NCI-H510A (cell line): ENCODE results near the gene ROR2.
A peak's percentile ranks its signal among the peaks of the same experiment; 100 is the strongest.

Source experiments
- DNase-seq: peaks from one replicate; lab custom pipeline; 2025; lab: John Stamatoyannopoulos, UW

The ROR2 gene

DNA sequence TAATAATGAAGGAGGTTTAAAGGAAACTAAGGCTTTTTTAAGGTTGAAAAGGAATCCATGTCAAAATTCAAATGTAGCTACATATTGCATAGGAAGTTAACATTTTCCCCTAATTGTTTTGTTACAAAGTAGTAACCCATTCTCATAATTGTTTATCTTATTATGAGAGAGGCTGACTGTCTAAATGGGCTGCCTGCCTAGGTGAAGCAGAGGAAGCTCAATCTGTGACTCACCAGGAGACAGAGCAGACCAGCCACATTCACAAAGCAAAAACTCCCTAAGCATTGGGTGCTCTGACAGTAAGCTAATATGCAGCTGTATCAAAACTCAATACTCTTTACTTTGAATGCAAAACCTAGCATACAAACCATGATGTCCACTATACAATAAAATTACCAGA, 208.5 kb downstream of the ROR2 start:
- no peak for DNase-seq

DNA sequence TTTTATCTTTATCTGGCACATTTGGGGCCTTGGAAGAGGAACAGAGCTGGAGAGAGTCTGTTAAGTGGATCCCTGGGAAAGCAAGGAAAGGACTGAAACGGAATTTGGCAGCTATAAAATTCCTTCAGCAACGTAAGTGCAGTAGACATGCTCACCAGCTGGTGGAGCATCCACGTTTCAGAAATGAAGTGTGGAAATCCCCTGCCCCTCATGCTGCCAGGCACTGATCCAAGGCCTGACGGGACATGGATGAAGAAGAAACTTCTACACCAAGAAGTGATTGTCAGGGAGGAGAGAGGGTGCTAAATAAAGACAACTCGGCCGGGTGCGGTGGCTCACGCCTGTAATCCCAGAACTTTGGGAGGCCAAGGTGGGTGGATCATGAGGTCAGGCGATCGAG, 209.3 kb downstream of the ROR2 start:
- no peak for DNase-seq

DNA sequence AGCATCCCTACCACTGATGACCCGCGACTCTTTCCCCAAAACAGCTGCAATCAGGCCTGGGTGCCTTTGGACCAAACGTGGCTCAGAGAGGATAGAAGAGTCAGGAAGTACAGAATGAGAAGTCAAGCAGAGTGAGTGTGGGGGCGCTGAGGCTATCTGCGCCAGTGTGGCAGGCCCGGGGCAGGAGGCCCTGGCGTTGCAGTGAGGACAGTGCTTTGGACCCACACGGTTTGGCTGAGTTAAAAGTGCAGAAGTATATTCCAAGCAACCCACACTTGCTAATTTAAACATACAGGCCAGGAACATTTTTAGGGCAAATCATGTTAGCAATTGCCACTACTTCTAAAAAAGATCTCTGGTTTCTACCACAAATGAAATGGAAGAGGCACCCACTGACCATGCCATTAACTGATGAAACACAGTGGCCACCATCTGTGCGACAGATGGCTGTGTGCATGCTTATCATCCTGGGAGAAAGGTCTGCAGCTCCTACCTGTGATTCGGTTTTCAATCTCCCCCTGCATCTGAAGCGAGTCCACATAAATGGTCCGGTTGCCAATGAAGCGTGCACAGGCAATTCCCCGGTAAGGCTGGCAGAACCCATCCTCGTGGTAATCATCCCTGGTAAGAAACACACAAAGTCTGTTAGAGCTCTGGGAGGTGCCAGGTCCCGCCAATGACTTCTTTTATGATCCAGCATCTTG, 213.0 kb downstream of the ROR2 start:
- no peak for DNase-seq

DNA sequence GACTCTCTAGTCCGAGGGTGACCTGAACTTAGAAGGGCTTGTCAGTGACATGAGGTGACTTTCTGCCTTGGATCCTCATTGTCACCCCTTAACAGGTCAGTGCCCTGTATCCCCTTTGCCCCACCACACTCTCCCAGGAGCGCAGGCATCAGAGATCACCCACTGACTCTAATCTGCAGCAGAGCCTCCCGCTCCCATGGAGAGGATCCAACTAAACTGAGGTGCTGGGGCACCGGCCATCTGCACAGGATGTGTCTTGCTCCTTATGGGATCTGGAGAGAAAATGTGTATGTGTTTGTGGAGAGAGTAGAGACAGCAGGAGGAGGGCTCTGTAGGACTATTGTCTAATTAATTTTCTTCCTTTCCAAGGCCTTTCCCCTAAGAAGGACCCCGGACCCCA, 213.7 kb downstream of the ROR2 start:
- no peak for DNase-seq

DNA sequence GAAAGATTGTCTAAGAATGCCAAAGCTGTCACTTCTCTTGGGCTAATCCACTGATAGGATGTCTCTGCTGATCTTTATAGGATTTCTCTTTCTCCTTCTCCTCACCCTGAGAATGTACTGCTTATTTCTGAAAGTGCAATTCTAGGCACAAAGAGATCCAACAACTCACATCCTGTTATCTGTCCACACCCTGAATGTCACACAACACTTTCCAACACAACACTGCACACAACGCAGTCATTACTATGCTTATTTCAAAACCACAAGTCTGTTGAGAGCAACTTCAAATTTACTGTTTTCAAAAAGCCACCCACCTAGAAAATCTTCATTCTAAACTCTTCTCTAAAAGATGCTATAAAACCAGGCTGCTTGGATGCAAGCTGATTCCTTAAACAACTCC, 215.0 kb downstream of the ROR2 start:
- DNase-seq: no peak

DNA sequence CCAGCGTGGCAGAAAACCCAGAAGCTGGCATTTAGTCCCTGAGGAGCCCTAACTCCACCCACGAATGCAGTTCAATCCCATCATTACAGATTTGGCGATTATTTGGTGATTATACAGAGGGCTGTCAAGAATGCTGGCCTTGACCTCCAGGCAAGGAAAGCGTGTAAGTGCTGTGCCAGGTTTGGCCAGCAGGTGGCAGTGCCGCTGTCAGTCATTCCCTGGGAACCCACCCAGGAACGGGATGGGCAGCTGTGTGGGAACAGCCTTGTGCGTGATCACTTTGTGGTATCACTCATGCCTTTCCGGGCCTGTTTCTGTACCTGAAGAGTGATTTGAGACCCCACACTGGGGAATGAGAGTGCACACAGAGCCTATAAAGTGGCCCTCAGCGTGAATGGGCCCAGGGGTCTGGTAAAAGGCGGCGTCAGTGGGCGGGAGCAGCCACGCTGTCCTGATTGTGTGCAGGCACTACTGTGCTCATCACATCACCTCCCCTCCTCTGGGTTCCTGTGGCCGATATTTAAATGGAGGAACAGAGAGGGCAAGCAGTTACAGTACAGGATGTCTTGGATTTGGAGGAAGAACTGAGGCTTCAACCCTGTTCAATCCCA, 215.6 kb downstream of the ROR2 start:
- no peak for DNase-seq

DNA sequence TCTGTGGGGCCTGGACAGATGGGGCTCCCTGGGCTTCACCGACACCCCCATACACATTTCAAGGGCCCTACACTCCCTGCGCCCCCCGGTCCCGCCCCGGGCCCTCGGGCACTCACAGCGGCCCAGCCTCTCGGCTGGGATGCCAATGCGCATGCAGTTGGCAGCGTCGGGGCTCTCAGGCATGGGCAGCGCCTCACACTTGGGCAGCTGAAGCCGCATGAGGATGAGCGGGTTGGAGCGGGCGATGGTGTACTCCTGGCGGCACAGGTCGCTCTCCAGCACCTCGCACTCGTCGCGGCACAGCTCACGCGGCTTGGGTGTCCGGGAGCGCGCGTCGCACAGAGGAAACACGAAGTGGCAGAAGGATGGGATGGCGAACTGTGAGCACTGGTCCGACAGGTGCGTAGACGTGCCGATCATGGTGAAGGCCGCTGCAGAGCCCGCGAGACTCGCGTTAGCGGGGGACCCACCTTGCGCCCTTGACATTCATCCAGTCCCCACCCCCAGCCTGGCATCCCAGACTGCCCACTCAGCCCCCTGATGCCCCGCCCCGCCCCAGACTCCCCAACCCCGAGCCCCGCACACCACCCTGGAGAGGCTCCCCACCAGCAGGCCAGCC, 216.9 kb downstream of the ROR2 start:
- DNase-seq: no peak

DNA sequence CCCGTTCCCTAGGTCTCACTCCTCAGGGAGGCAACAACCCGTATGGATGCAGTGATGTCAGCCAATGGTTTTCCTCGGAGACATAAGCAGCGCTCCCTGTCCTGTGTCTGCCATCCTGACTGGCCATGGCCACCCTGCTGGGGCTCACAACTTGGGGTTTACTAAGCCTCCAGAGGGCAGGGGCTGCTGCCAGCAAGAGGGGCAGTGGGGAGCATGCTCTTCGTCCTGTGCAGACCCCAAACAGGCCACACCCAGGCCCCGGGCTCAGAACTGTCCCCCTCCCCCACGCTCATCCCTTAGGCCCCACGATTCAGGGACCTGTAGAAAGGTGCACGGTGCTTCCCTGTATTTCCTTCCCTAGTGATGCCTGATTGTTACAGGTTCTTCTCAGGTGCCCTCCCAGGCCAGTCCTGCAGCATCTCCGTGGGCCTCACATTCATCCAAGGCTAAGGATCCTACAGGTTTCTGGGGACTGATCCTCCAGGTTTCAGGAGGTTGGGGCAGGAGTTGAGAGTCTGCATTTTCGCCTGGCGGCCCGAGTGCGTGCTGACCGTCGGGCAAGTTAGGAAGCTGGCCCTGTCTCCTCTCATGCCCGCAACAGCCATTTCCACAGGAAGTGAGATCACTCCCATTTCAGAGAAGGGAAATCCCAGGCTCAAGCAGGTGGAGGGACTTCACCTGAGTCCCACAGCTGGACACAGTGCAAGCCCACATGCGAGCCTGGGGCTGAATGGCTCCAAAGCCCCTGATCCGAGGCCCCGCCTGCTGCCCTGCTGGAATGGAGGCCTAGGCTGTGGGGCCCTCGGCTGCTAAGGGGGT, 217.6 kb downstream of the ROR2 start:
- no peak for DNase-seq

DNA sequence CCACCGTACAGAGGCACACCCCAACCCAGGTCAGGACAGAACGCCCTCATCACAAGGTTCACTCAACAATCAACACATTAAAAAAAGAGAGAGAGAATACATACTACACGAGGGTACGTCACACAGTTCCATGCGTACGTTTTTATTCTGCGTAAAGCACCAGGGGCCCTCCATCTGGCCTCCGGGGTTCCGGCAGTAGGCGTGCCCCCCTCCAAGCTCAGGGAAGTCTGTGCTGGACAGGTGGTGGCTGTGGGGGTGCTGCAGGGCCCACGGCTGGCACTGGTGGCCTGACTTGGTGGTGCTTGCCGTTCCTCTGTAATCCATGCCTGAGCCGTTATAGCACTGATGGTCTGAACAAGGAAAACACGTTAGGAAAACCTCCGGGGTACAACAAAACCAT, 219.2 kb downstream of the ROR2 start:
- no peak for DNase-seq

DNA sequence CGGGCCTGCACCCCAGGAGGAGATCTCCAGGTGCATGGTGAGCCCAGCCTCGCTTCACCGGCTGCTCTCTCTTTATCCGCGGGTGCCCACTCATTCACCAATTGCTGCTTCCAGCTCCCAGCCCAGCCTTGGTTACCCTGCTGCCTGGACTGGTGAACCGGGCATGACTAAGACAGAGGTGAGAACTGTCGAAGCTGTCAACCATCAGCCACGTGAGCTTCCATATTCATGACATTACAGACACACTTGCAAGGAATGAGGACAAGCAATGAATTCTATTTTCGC, 220.5 kb downstream of the ROR2 start:
- no peak for DNase-seq

DNA sequence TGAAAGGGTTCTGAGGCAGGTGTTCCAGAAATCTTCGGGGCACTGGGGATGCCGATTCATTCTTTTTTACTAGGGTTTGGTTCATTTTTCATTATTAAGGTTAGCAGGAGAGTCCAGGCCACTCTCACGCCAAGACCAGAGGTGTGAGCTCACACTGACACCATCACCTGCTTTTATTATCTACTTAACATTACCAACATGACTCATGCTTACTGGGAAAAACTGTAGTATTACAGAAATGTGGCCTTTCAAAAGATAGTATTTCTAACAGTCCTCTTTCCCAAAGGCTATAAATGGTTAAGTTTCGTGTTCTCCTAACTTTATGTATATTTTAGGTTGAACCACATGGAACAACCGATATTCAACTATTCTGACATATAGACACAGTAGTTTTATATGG, 222.1 kb downstream of the ROR2 start:
- DNase-seq: no peak

DNA sequence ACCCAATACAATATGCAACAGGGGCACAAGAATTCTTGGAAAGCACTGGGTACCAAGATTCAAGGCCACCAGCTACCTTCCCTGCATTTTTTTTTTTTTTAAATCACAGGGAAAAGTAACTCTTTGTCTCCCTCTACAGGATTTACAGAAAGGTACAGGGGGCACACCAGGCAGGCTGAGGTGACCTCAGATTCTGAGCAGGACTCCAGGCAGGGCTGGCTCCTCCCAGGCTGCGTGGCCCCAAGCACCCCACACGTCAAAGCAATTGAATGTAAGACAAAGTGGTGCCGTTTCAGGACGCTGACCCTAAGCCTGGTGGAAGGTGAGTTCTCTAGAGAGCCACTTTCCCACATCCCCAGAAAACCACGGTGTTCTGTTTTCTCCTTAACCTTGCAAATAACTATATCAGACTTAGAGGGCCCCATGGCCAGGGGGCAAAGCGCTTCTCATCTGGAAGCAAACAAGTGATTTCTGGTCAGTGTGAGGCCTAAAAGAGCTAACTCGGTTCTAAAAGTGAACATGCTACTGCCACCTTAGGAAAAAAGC, 222.6 kb downstream of the ROR2 start:
- DNase-seq: peak; percentile 33

DNA sequence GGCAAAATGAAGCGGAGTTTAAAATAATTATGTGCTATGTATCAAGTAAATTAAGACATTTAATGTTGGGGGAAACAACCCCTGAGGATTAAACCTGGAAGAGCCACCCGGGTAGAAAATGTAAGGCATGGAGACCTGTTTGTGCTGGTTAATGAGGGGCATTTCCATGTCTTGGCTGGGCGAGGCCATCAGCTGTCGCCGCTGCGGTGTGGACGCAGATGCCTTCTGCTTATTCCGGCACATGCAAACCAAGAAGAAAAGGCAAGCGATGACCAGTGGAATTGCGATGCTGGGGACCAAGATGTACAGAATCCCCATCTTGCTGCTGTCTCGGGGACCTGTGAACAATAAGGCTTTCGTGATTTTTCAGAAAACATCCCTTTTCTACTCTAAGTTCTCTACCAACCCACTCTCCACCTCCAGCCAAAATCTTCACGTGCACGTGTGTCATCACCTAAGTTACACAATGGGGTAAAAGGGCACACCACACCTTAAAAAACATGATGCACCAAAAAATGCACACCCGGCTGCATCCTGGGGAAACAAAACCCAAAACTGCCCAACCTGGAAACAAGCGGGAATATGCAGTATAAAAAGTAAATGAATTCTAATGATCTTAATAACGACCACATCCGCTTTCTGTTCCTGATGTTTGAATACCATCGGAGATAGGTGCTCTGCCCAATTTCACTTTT, 223.5 kb downstream of the ROR2 start:
- DNase-seq: no peak

DNA sequence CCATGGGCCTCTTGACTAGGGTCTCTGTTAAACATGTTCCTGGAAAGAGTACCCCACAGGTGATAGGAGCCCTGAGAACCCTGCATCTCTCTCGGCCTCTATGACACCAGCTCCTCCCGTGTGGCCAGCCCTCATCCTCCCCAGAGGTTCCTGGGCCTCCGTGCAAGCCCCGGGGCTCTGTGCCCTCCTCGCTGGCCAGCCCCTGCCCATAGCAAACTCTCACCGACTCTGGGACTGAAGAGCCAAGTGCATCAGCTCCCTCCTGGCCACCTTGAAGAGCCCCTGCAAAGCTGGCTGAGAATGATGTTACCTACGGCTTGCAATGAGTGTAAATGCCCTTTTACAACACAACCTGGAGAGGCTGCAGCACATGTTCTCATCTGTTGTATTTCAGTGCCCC, 224.4 kb downstream of the ROR2 start:
- DNase-seq: no peak

DNA sequence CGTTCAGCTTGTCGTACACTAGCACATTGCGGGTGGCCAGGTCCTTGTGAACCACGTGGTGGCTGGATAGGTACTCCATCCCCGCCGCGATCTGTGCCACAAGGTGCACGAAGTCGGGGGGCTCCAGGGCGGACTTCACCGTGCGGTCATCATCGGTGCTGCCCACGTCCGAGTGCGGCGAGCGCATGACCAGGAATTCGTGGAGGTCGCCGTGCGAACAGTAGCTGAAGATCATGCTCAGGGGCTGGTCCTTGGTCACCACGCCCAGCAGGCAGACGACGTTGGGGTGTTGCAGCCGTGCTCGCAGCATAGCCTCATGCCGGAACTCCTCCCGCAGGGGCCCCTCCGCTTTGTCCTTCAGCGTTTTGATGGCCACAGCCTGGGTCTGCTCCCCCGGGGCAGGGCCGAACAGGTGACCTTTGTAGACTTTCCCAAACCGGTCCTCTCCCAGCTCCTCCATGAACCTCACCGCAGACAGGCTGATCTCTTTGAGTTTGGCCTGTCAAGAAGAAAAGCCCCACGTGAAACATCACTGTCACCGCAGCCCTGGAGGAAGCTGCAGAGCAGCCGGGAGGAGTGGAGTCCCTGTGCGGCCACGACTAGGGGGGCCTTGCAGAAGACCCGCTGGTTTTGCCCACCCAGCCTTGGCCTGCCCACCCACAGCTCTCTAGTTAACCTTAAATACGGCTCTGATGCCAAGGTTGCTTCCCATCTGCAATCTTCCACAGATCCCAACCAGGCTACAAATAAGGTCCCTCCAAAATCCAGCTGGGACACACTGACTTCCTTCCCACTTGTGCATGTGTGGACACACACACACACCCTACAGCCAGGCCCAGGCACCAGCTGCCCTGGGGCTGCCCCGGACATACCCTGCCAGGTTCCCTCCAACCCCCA, 225.2 kb downstream of the ROR2 start:
- DNase-seq: no peak

DNA sequence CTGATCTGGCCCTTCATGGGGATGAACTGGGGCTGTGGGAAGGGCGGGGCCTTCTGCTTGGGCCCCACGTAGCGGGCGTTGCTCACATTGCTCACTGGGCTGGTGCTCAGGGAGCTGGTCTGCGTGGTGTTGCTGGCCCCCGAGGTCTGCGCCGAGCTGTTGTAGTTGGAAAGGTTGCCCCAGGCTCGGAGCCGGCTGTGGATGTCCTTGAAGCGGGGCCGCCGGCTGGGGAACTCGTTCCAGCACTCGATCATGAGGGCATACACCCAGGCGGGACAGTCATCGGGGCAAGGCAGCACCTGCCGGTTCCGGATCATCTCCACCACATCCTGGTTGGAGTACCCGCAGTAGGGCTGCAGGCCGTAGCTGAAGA, 226.0 kb downstream of the ROR2 start:
- DNase-seq: no peak

DNA sequence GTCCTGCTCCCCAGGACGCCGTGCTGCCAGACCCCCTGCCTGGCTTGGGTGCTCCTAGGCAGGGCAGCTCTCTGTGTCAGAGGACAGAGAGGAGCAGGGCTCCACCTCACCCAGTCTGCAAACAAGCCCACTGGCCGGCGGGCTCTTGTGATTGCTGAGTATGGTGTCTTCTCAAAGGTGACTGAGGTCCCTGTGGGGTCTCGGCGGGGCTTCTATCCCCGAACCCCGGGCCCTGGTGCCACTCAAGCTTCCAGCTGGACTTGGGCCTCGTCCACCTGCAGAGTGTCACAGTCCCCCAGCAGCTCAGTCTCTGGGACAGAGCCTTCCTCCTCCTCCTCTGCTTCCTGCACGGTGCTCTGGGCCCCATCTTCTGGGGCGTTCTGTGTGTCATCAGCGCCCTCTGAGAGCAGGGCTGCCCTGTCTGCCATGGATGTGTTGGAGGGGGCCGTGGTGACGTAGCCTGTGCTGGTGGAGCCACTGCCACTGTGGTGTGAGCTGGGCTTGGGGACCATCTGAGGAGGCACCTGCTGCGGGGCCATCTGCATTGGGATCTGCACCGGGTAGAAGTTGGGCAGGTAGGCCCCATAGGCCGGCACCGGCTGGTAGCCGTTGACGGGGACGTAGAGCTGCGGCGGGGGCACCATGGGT, 226.5 kb downstream of the ROR2 start:
- DNase-seq: no peak

DNA sequence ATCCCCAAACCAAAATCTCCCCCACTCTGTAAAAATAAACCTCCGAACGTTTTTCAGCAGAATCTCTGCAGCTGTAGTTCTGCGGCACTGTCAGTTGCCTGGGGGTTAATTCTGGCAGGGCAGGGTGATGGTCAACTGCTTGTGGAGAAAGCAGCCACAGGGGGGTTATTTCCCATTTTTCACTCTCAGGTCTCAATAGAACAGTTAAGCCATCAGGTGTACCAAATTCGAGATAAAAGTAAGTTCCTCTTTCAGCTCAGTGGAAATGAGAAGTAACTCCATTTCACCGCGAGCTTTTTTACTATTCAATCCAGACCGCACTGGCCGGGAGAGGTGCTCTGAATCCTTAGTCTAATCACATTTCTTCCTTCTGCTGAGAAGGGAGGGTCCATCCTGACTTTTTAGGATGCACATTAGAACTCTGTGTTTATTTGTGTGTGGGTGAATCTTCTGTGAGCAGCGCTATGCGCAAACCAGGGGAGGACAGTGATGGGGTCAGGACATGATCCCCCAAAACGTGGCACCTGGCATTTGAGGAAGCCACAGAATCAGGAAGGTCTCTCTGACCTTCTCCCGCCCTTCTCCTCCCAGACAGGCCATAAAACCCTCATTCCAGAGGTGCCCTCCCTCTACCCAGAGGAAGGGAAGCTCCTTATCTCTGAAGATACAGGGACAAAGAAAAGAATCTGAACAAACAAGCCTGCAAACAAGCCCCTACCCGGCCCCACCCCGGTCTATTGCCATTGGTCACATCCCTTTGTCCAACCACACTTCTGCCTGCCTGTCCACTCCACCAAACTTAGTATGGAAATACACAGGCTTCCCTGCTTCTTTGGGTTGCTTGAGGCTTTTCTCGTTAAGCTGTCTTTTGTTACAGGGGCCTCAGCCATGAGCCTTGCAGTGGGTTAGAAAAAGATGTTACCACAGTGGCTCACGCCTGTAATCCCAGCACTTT, 229.0 kb downstream of the ROR2 start:
- no peak for DNase-seq

DNA sequence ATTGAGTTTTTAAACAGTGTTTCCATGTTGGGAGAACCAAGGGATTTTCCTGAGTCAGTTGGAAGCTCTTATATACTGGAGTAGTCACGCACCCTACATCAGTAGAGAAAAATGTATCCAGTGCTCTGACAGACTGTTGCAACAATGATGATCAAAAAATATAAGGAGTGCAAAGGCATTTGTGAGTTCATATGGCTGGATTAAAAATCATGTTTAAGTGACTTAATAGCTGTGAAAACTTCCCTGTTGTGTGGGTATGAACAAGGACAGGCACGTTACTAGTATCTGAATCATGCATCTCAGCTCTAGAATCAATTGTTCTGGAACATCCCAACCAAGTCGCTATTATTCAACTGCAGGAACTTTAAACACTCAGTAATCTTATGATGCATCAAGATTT, 229.7 kb downstream of the ROR2 start:
- DNase-seq: no peak

DNA sequence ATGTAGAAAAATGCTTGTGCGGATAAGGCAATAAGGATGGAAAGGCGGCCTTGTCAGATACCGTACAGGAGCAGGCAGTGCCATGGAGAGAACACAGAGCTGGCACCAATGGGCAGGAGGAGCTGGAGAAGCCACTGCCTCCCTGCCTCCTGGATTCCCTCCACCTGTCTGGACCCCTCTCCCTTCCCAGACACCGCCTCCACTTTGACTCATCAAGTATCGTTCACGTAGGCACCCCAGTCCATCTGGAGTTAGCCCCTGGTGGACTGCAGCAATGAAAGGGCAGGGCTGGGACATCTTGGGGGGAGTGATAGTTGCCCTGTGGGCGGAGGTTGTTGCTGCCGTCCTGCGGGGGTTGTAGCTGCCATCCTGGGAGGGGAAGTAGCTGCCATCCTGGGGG, 232.0 kb downstream of the ROR2 start:
- no peak for DNase-seq
